ENCODE data around the gene ARL15. TPM values are rescaled to one million over a fixed set of nuclear protein-coding genes. Genes with fewer than 3 reads are reported as not detected.

The ARL15 gene
- total and polyA plus RNA-seq, 4 donors = 5.0 to 24.8 (median 13.3) TPM

- H3K9me3 ChIP-seq (ENCODE audit: control insufficient read depth in 4 of 4, low read length in 3 of 4) = no peaks in the 10 kb centered on the region
- TF ChIP-seq EGR1 (IDR thresholded peaks at IDR 0.05; ENCODE audit: low read depth in 2 of 2) = no peak
- no peak for TF ChIP-seq RXRA (IDR thresholded peaks at IDR 0.05)
- no peak for TF ChIP-seq JUND (IDR thresholded peaks at IDR 0.05)
- TF ChIP-seq RAD21 (IDR thresholded peaks at IDR 0.05) = no peak
- no peak for TF ChIP-seq HNF4A (conservative IDR thresholded peaks at IDR 0.05)
- TF ChIP-seq MAX (IDR thresholded peaks at IDR 0.05) = no peak
- TF ChIP-seq CTCF (IDR thresholded peaks at IDR 0.05; ENCODE audit: low read depth, low read length, missing input control) = no peak
- TF ChIP-seq ZBTB33 (IDR thresholded peaks at IDR 0.05) = no peak
- no peak for TF ChIP-seq ATF3 (IDR thresholded peaks at IDR 0.05)
- DNase-seq (ENCODE audit: low spot score) = no peak
- no peak overlapping the region for H3K9ac ChIP-seq (ENCODE audit: low read depth in 1 of 2, low read length in 2 of 2)
- no peaks in the 10 kb centered on the region for H3K27me3 ChIP-seq (ENCODE audit: control insufficient read depth in 4 of 4, insufficient read depth in 4 of 4, low read length in 3 of 4)
- H3K4me1 ChIP-seq (ENCODE audit: control insufficient read depth in 4 of 4, insufficient read depth in 4 of 4, low read length in 3 of 4) = no peaks in the 10 kb centered on the region
- no peak overlapping the region for H3K27ac ChIP-seq (ENCODE audit: low read depth in 1 of 2, low read length in 2 of 2)
- H3K4me3 ChIP-seq (ENCODE audit: low read depth in 1 of 3, low read length in 3 of 3) = no peak overlapping the region
- no peaks in the 10 kb centered on the region for H3K36me3 ChIP-seq (ENCODE audit: control insufficient read depth in 4 of 4, insufficient read depth in 3 of 4, low read depth in 1 of 4, low read length in 3 of 4)
- WGBS = 81% methylated on average over 6 of the region's 6 CpGs
Observed at GRCh38 chr5:54270326-54270725, 40.0 kb downstream of the ARL15 start.

- TF ChIP-seq FOXA1 (IDR thresholded peaks at IDR 0.05) (no peak), SP1 (IDR thresholded peaks at IDR 0.05) (no peak), YY1 (IDR thresholded peaks at IDR 0.05) (no peak)
Observed at GRCh38 chr5:54264574-54264973, 45.8 kb downstream of the ARL15 start.

GRCh38 chr5:54263447-54263846 is 46.9 kb downstream of the ARL15 start:
- Histone ChIP-seq H3K27me3 (ENCODE audit: control insufficient read depth in 4 of 4, insufficient read depth in 4 of 4, low read length in 3 of 4) (no peaks in the 10 kb centered on the region), H3K9ac (ENCODE audit: low read depth in 1 of 2, low read length in 2 of 2) (no peak overlapping the region), H3K36me3 (ENCODE audit: control insufficient read depth in 4 of 4, insufficient read depth in 3 of 4, low read depth in 1 of 4, low read length in 3 of 4) (no peaks in the 10 kb centered on the region), H3K9me3 (ENCODE audit: control insufficient read depth in 4 of 4, low read length in 3 of 4) (no peaks in the 10 kb centered on the region), H3K27ac (ENCODE audit: low read depth in 1 of 2, low read length in 2 of 2) (no peak overlapping the region), H3K4me1 (ENCODE audit: control insufficient read depth in 4 of 4, insufficient read depth in 4 of 4, low read length in 3 of 4) (peaks cover 0 to 3% (median 0%) of the 10 kb centered on the region in 4 donors), H3K4me3 (ENCODE audit: low read depth in 1 of 3, low read length in 3 of 3) (no peak overlapping the region)
- no peak for DNase-seq (ENCODE audit: low spot score)
- WGBS = 58% methylated on average over 1 of the region's 1 CpG
- no peak for TF ChIP-seq HNF4G (IDR thresholded peaks at IDR 0.05)
- no peak for TF ChIP-seq CTCF (IDR thresholded peaks at IDR 0.05; ENCODE audit: low read depth, low read length, missing input control)
- TF ChIP-seq SP1 (IDR thresholded peaks at IDR 0.05) = no peak
- TF ChIP-seq TAF1 (conservative IDR thresholded peaks at IDR 0.05) = no peak
- no peak for TF ChIP-seq JUND (IDR thresholded peaks at IDR 0.05)
- TF ChIP-seq ATF3 (IDR thresholded peaks at IDR 0.05) = no peak
- TF ChIP-seq MAX (IDR thresholded peaks at IDR 0.05) = no peak
- no peak for TF ChIP-seq EGR1 (IDR thresholded peaks at IDR 0.05; ENCODE audit: low read depth in 2 of 2)
- TF ChIP-seq GABPA (IDR thresholded peaks at IDR 0.05 in 1 of 2, conservative IDR thresholded peaks at IDR 0.05 in 1 of 2) = no peak
- TF ChIP-seq FOXA1 (IDR thresholded peaks at IDR 0.05) = no peak
- TF ChIP-seq REST (IDR thresholded peaks at IDR 0.05) = no peak
- no peak for TF ChIP-seq NR2F2 (IDR thresholded peaks at IDR 0.05)
- no peak for TF ChIP-seq RXRA (IDR thresholded peaks at IDR 0.05)
- no peak for TF ChIP-seq RAD21 (IDR thresholded peaks at IDR 0.05)

More at GRCh38 chr5:54264574-54264973, 45.8 kb downstream of the ARL15 start:
- Histone ChIP-seq H3K4me3 (ENCODE audit: low read depth in 1 of 3, low read length in 3 of 3) (no peak overlapping the region), H3K9ac (ENCODE audit: low read depth in 1 of 2, low read length in 2 of 2) (no peak overlapping the region), H3K9me3 (ENCODE audit: control insufficient read depth in 4 of 4, low read length in 3 of 4) (no peaks in the 10 kb centered on the region), H3K4me1 (ENCODE audit: control insufficient read depth in 4 of 4, insufficient read depth in 4 of 4, low read length in 3 of 4) (peaks cover 0 to 3% (median 0%) of the 10 kb centered on the region in 4 donors), H3K27ac (ENCODE audit: low read depth in 1 of 2, low read length in 2 of 2) (no peak overlapping the region), H3K36me3 (ENCODE audit: control insufficient read depth in 4 of 4, insufficient read depth in 3 of 4, low read depth in 1 of 4, low read length in 3 of 4) (no peaks in the 10 kb centered on the region), H3K27me3 (ENCODE audit: control insufficient read depth in 4 of 4, insufficient read depth in 4 of 4, low read length in 3 of 4) (no peaks in the 10 kb centered on the region)
- DNase-seq (ENCODE audit: low spot score) = no peak

All from liver (tissue), 9 donors.